Kidney tubule cell (primary cell): ENCODE data around the gene LRCH1.

Experiments
- DNase-seq: peaks from one replicate; pipeline ENCODE4 v3.0.0-alpha.2; 2018; ENCODE audit warnings: low spot score

The LRCH1 gene

GRCh38 chr13:46712524-46712923, 159.6 kb downstream of the LRCH1 start:
- no peak for DNase-seq

GRCh38 chr13:46715363-46715762, 162.4 kb downstream of the LRCH1 start:
- no peak for DNase-seq

GRCh38 chr13:46716821-46717220, 163.9 kb downstream of the LRCH1 start:
- DNase-seq: no peak

- DNase-seq: no peak
These were observed 164.3 kb downstream of the LRCH1 start for GRCh38 chr13:46717275-46717674.

- DNase-seq: no peak
These were observed 164.9 kb downstream of the LRCH1 start for GRCh38 chr13:46717856-46718255.

GRCh38 chr13:46720189-46720588, 167.2 kb downstream of the LRCH1 start:
- DNase-seq: no peak

- DNase-seq: peak; percentile 36
These were observed 168.1 kb downstream of the LRCH1 start for GRCh38 chr13:46721054-46721453.

- no peak for DNase-seq
These were observed 173.4 kb downstream of the LRCH1 start for GRCh38 chr13:46726347-46726746.

GRCh38 chr13:46728777-46729176, 175.8 kb downstream of the LRCH1 start:
- DNase-seq: peak; percentile 23

- no peak for DNase-seq
These were observed 178.6 kb downstream of the LRCH1 start for GRCh38 chr13:46731535-46731934.

GRCh38 chr13:46735425-46735824, 182.5 kb downstream of the LRCH1 start:
- DNase-seq: no peak

GRCh38 chr13:46736541-46737310, 183.8 kb downstream of the LRCH1 start:
- no peak for DNase-seq

GRCh38 chr13:46738055-46738454, 185.1 kb downstream of the LRCH1 start:
- no peak for DNase-seq

- DNase-seq: no peak
These were observed 185.8 kb downstream of the LRCH1 start for GRCh38 chr13:46738766-46739165.

- no peak for DNase-seq
These were observed 186.6 kb downstream of the LRCH1 start for GRCh38 chr13:46739447-46740098.

- DNase-seq: peak; percentile 11
These were observed 190.2 kb downstream of the LRCH1 start for GRCh38 chr13:46743191-46743590.

GRCh38 chr13:46745062-46745461, 192.1 kb downstream of the LRCH1 start:
- DNase-seq: no peak

GRCh38 chr13:46745706-46746105, 192.7 kb downstream of the LRCH1 start:
- DNase-seq: no peak

GRCh38 chr13:46747031-46747820, 194.3 kb downstream of the LRCH1 start:
- DNase-seq: no peak

- DNase-seq: no peak
These were observed 195.3 kb downstream of the LRCH1 start for GRCh38 chr13:46748300-46748699.

- DNase-seq: no peak
These were observed 197.0 kb downstream of the LRCH1 start for GRCh38 chr13:46749951-46750350.

GRCh38 chr13:46751811-46752635, 199.1 kb downstream of the LRCH1 start:
- peak; percentile 69 for DNase-seq
